Measurements from ENCODE around the gene CCDC120.

CCDC120 gene

DNA sequence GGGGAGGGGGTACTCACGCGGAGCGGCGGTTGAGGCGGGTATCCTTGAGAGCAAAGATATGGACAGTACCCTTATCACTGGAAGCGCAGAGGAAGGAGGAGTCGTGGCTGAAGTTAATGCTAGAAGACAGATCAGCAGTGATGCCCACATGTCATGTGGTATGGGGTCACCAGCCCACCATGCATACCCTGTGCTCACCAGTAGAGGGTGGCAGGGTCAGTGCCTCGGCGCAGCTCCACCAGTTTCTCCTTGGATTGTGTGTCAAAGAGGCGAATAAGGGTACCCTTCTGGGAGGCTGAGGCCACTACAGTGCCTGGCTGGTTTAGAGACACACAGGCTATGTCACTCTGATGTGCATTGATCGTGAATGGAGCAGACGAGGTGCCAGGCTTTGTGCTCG is 16.5 kb downstream of the CCDC120 start:
- no peak overlapping the region for H3K4me3 ChIP-seq (ENCODE audit: low read depth in 1 of 2, low read length in 2 of 2)
- H3K9me3 ChIP-seq (ENCODE audit: low read length) = no peaks in the 10 kb centered on the region
- H3K9ac ChIP-seq (ENCODE audit: low read length) = no peak overlapping the region
- H3K36me3 ChIP-seq (ENCODE audit: insufficient read depth, low read length) = peaks cover 23% of the 10 kb centered on the region
- no peak overlapping the region for H3K27ac ChIP-seq (ENCODE audit: low read depth, low read length)
- peaks cover 17% of the 10 kb centered on the region for H3K4me1 ChIP-seq (ENCODE audit: insufficient read depth, low read length)
- H3K27me3 ChIP-seq (ENCODE audit: control insufficient read depth in 1 of 2, insufficient read depth in 2 of 2, low read length in 2 of 2) = peaks cover 0 to 7% of the 10 kb centered on the region in 2 donors

DNA sequence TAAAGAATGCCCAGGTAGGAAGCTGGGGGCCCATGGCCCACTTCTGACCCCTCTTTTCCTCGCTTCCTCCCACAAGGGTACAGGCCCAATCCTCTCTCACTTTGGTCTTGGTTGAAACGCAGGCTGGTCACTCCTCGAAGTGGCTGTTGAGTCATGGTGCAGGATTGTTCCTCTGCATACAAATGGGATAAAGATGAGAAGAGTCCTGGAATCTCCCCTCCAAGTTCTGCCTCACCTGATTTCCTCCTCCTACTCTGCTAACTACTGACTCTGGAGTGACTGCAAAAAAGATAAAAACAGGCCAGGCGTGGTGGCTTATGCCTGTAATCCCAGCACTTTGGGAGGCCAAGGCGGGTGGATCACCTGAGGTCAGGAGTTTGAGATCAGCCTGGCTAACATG is 19.1 kb downstream of the CCDC120 start:
- H3K9me3 ChIP-seq (ENCODE audit: low read length) = no peaks in the 10 kb centered on the region
- no peak overlapping the region for H3K9ac ChIP-seq (ENCODE audit: low read length)
- H3K4me1 ChIP-seq (ENCODE audit: insufficient read depth, low read length) = peaks cover 15% of the 10 kb centered on the region
- peaks cover 0 to 7% of the 10 kb centered on the region in 2 donors for H3K27me3 ChIP-seq (ENCODE audit: control insufficient read depth in 1 of 2, insufficient read depth in 2 of 2, low read length in 2 of 2)
- H3K4me3 ChIP-seq (ENCODE audit: low read depth in 1 of 2, low read length in 2 of 2) = no peak overlapping the region
- H3K27ac ChIP-seq (ENCODE audit: low read depth, low read length) = no peak overlapping the region
- peaks cover 23% of the 10 kb centered on the region for H3K36me3 ChIP-seq (ENCODE audit: insufficient read depth, low read length)

DNA sequence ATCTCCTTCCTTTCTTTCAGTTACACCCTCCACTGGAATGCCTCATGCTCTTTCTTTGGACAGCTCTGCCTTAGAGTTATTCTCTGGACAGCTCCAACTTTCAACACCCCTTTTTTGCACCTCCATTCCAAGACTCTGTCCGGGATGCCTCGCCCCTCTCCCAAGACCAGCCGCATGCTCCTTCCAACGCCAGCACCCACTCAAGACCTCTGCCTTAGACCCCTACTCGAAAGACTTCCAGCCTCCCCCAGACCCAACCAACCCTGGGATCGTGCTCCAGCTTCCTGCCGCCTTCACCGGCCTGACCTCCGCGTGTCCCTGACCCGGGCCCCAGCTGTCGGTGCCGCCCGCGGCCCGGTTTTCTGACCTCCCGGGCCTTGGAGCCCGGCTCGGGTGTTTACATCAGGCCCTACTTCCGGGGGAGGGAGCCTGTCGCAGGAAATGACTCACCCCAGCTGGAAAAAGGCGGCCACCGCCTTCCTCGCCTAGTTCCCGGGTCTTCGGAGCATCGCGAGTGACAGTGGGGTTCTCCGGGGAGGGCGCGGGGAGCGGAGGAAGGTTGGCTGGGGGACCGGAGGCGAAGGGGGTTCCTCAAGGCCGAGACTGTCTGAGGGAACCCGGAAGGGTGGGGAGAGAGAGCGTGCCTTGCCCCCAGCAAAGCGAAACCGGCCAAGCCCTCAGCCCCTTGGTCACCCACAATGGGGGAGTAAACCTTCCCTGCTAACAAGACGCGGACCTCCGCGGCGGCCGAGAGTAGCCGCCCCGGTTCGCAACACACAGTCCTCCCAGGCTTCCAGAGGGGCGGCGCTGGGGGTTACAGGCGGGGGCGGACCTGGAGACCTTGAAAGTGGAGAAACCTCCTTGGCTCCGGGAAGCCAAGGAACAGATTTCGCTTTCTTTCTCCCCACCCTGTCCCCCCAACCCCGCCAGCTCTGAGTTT is 21.0 kb downstream of the CCDC120 start, which contains the start of gene WDR45:
Gene WDR45, minus strand, starts transcription at position 399 of the 940 bp plus-strand sequence. CDS start 1,792 bp downstream, outside the sequence.
- H3K4me1 ChIP-seq (ENCODE audit: insufficient read depth, low read length) = peaks cover 8% of the 10 kb centered on the region
- peaks cover 23% of the 10 kb centered on the region for H3K36me3 ChIP-seq (ENCODE audit: insufficient read depth, low read length)
- H3K27me3 ChIP-seq (ENCODE audit: control insufficient read depth in 1 of 2, insufficient read depth in 2 of 2, low read length in 2 of 2) = no peaks in the 10 kb centered on the region
- peak within 1 kb of the TSS; percentile 52 to 77 for H3K4me3 ChIP-seq (ENCODE audit: low read depth in 1 of 2, low read length in 2 of 2)
- peak within 1 kb of the TSS; percentile 99 for H3K27ac ChIP-seq (ENCODE audit: low read depth, low read length)
- H3K9ac ChIP-seq (ENCODE audit: low read length) = peak within 1 kb of the TSS; percentile 92
- H3K9me3 ChIP-seq (ENCODE audit: low read length) = no peaks in the 10 kb centered on the region

DNA sequence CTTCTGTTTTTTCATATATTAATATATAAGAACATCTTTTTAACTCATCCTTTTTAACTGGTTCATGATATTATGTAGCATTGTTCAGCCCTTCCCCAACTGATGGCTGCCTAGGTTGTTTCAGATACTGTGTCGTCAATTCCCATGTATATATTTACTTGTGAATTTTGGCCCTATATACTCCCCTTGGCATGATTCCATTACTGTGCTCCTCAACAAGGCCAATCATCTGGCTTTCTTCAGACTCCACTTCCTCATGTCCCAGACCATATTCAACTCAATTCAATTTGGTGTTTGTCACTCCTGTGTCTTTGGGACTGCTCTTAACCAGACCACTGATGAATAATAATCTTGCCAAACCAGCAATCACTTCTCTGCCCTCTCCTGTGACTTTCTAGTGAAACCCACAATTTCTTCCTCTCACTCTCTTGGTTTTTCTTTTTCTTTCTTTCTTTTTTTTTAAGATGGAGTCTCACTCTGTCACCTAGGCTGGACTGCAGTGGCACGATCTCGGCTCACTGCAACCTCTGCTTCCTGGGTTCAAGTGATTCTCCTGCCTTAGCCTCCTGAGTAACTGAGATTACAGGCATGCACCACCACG is 23.6 kb downstream of the CCDC120 start:
- Histone ChIP-seq H3K4me3 (ENCODE audit: low read depth in 1 of 2, low read length in 2 of 2) (no peak overlapping the region), H3K27me3 (ENCODE audit: control insufficient read depth in 1 of 2, insufficient read depth in 2 of 2, low read length in 2 of 2) (no peaks in the 10 kb centered on the region), H3K36me3 (ENCODE audit: insufficient read depth, low read length) (peaks cover 7% of the 10 kb centered on the region), H3K9me3 (ENCODE audit: low read length) (no peaks in the 10 kb centered on the region), H3K4me1 (ENCODE audit: insufficient read depth, low read length) (peaks cover 8% of the 10 kb centered on the region), H3K27ac (ENCODE audit: low read depth, low read length) (no peak overlapping the region), H3K9ac (ENCODE audit: low read length) (no peak overlapping the region)

DNA sequence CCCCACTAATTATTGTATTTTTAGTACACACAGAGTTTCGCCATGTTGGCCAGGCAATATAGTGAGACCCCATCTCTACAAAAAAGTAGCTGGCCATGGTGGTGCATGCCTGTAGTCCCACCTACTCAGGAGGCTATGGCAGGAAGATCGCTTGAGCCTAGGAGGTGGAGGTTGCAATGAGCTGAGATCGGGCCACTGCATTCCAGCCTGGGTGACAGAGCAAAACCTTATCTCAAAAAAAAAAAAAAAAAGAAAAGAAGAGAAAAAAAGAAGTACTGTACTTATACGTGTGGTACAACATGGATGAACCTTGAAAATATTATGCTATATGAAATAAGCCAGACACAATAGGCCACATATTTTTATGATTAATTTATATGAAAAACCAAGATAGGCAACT is 30.8 kb downstream of the CCDC120 start:
- no peak overlapping the region for H3K27ac ChIP-seq (ENCODE audit: low read depth, low read length)
- H3K4me1 ChIP-seq (ENCODE audit: insufficient read depth, low read length) = no peaks in the 10 kb centered on the region
- H3K27me3 ChIP-seq (ENCODE audit: control insufficient read depth in 1 of 2, insufficient read depth in 2 of 2, low read length in 2 of 2) = no peaks in the 10 kb centered on the region
- H3K4me3 ChIP-seq (ENCODE audit: low read depth in 1 of 2, low read length in 2 of 2) = no peak overlapping the region
- H3K36me3 ChIP-seq (ENCODE audit: insufficient read depth, low read length) = no peaks in the 10 kb centered on the region
- no peak overlapping the region for H3K9ac ChIP-seq (ENCODE audit: low read length)
- no peaks in the 10 kb centered on the region for H3K9me3 ChIP-seq (ENCODE audit: low read length)

DNA sequence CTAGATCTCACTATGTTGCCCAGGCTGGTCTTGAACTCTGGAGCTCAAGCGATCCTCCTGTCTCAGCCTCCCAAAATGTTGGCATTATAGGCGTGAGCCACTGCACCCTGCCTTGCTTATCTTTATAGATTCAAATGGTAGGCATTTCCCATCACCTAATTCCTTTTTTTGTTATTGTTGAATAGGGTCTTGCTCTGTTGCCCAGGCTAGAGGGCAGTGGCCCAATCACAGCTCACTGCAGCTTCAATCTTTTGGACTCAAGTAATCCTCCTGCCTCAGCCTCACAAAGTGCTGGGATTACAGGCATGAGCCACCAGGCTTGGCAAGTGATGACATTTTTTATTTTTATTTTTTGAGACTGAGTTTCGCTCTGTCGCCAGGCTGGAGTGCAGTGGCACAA is 37.6 kb downstream of the CCDC120 start:
- no peaks in the 10 kb centered on the region for H3K9me3 ChIP-seq (ENCODE audit: low read length)
- H3K36me3 ChIP-seq (ENCODE audit: insufficient read depth, low read length) = no peaks in the 10 kb centered on the region
- no peak overlapping the region for H3K27ac ChIP-seq (ENCODE audit: low read depth, low read length)
- H3K4me3 ChIP-seq (ENCODE audit: low read depth in 1 of 2, low read length in 2 of 2) = no peak overlapping the region
- no peak overlapping the region for H3K9ac ChIP-seq (ENCODE audit: low read length)
- no peaks in the 10 kb centered on the region for H3K27me3 ChIP-seq (ENCODE audit: control insufficient read depth in 1 of 2, insufficient read depth in 2 of 2, low read length in 2 of 2)
- no peaks in the 10 kb centered on the region for H3K4me1 ChIP-seq (ENCODE audit: insufficient read depth, low read length)

DNA sequence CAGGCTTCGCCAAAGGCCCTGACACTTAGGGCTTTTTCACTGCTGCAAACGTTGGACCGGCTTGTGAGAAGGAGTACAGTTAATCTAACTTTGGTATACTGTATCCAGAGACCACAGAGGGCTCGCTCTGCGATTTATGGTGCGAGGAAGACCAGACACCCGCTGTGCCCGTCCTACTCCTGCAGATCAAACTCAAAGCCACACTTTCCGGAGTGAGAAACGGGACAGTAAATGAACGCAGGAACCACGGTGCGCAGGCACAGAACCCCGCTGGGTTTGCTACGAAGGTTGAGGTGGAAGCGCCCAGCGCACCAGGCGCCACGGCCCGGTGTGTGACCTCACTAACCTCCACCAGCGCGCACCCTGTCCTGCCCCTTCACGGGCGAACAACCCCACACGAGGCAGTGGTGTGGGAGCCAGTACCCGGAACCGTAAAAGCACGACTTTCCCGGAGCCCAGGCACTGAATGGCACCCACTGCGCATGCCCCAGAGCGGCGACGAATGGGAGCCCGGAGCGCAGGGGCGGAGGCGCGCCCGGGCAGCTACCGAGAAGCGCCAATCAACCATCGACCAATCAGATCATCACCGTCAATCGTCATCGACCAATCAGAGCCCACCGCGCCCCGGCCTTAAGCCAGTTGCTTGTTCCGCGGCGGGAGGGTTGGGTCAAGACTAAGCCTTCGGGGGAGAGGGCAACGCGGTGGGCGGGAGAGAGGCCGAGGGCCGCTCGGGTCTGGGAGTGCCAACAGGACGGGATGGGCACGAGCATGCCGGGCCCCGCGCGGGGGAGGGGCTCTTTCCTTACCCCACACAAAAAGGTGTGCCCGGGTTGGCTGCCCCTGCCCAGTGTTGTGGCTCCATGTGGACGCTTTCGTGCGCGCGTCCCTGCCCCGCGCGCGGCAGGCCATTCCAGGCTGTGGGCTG is 42.2 kb downstream of the CCDC120 start:
- no peaks in the 10 kb centered on the region for H3K4me1 ChIP-seq (ENCODE audit: insufficient read depth, low read length)
- H3K4me3 ChIP-seq (ENCODE audit: low read depth in 1 of 2, low read length in 2 of 2) = peak overlapping the region; percentile 59 to 66
- peak overlapping the region; percentile 53 for H3K27ac ChIP-seq (ENCODE audit: low read depth, low read length)
- no peaks in the 10 kb centered on the region for H3K27me3 ChIP-seq (ENCODE audit: control insufficient read depth in 1 of 2, insufficient read depth in 2 of 2, low read length in 2 of 2)
- peak overlapping the region; percentile 67 for H3K9ac ChIP-seq (ENCODE audit: low read length)
- H3K9me3 ChIP-seq (ENCODE audit: low read length) = no peaks in the 10 kb centered on the region
- H3K36me3 ChIP-seq (ENCODE audit: insufficient read depth, low read length) = no peaks in the 10 kb centered on the region

DNA sequence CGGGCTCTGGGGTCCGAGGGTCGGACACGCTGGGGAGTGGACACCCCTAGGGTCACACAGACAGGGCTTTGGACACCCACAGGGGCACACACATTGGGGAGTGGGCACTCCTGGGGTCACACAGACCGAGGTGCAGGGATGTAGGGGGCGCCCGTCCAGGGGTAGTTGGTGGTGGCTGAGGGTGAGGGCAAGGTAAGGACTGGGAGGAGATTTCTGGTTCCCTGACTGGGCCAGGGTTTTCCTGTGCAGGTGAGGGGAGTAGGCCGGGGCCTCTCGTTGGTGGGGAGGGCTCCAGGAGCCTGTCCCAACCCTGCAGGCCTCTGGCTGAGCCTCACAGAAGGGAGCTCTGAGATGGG is 42.8 kb downstream of the CCDC120 start:
- no peak overlapping the region for H3K27ac ChIP-seq (ENCODE audit: low read depth, low read length)

DNA sequence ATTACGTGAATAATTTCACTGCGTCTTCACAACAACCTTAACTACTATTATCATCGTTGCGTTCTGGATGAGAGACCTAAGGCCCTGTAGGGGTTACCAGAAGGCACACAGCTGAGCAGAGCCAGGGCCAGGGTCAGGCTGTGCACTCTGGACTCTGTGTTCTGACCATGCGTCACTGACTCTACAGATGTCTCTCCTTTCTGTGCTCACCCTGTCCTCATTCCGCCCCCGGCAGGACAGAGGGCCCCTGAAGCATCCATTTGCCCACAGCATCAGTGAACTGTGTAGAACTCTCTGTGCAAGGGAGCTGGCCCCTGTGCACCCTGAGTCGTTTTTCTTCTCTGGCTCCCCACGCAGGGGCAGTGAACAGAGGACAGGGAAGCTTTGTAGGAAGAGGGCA is 43.4 kb downstream of the CCDC120 start:
- H3K36me3 ChIP-seq (ENCODE audit: insufficient read depth, low read length) = no peaks in the 10 kb centered on the region
- no peak overlapping the region for H3K9ac ChIP-seq (ENCODE audit: low read length)
- no peaks in the 10 kb centered on the region for H3K9me3 ChIP-seq (ENCODE audit: low read length)
- H3K4me3 ChIP-seq (ENCODE audit: low read depth in 1 of 2, low read length in 2 of 2) = no peak overlapping the region
- H3K27ac ChIP-seq (ENCODE audit: low read depth, low read length) = no peak overlapping the region
- no peaks in the 10 kb centered on the region for H3K27me3 ChIP-seq (ENCODE audit: control insufficient read depth in 1 of 2, insufficient read depth in 2 of 2, low read length in 2 of 2)
- H3K4me1 ChIP-seq (ENCODE audit: insufficient read depth, low read length) = no peaks in the 10 kb centered on the region

More for the DNA sequence above, 42.8 kb downstream of the CCDC120 start:
- Histone ChIP-seq H3K36me3 (ENCODE audit: insufficient read depth, low read length) (no peaks in the 10 kb centered on the region), H3K4me3 (ENCODE audit: low read depth in 1 of 2, low read length in 2 of 2) (peak overlapping the region; percentile 12 to 66), H3K27me3 (ENCODE audit: control insufficient read depth in 1 of 2, insufficient read depth in 2 of 2, low read length in 2 of 2) (no peaks in the 10 kb centered on the region), H3K9me3 (ENCODE audit: low read length) (no peaks in the 10 kb centered on the region), H3K9ac (ENCODE audit: low read length) (no peak overlapping the region), H3K4me1 (ENCODE audit: insufficient read depth, low read length) (no peaks in the 10 kb centered on the region)

DNA sequence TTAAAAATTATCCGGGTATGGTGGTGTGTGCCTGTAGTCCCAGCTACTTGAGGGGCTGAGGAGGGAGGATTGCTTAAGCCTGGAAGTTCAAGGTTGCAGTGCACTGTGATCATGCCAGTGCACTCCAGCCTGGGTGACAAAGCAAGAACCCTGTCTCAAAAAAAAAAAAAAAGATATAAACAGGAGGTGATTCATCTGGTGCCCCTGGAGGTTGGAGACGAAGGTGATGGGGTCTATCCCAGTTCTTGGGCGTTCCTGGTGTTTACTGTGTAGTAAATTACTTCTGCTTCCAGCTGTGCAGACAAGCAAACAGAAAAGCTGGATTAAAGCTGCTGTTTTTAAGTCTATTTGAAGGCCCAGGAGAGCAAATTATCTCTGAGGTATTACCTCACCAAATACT is 44.8 kb downstream of the CCDC120 start:
- H3K36me3 ChIP-seq (ENCODE audit: insufficient read depth, low read length) = no peaks in the 10 kb centered on the region
- H3K9me3 ChIP-seq (ENCODE audit: low read length) = no peaks in the 10 kb centered on the region
- no peaks in the 10 kb centered on the region for H3K4me1 ChIP-seq (ENCODE audit: insufficient read depth, low read length)
- H3K4me3 ChIP-seq (ENCODE audit: low read depth in 1 of 2, low read length in 2 of 2) = no peak overlapping the region
- H3K9ac ChIP-seq (ENCODE audit: low read length) = no peak overlapping the region
- no peak overlapping the region for H3K27ac ChIP-seq (ENCODE audit: low read depth, low read length)
- no peaks in the 10 kb centered on the region for H3K27me3 ChIP-seq (ENCODE audit: control insufficient read depth in 1 of 2, insufficient read depth in 2 of 2, low read length in 2 of 2)

DNA sequence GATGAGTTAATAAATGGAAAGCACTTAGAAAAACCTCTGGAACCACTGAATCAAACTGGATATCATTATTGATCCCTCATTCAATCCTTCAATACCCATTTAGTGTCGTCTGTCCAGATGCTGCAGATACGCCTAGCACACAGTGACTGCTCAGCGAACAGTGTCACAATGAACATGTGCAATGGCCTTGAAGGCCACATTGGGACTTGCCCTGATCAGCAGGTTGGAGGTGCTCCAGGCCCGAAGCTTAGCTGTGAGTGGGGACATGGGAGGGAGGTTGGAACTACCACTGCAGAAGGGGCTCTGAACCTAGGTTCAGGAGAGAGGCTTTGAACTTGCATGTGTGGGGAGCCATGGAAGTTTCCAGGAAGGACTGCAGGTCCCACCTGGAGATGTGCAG is 47.5 kb downstream of the CCDC120 start:
- Histone ChIP-seq H3K4me1 (ENCODE audit: insufficient read depth, low read length) (no peaks in the 10 kb centered on the region), H3K36me3 (ENCODE audit: insufficient read depth, low read length) (peaks cover 8% of the 10 kb centered on the region)

More for the DNA sequence above, 47.5 kb downstream of the CCDC120 start:
- Histone ChIP-seq H3K27me3 (ENCODE audit: control insufficient read depth in 1 of 2, insufficient read depth in 2 of 2, low read length in 2 of 2) (no peaks in the 10 kb centered on the region), H3K4me3 (ENCODE audit: low read depth in 1 of 2, low read length in 2 of 2) (no peak overlapping the region), H3K9ac (ENCODE audit: low read length) (no peak overlapping the region), H3K27ac (ENCODE audit: low read depth, low read length) (no peak overlapping the region), H3K9me3 (ENCODE audit: low read length) (no peaks in the 10 kb centered on the region)

Measured in muscle layer of colon (tissue), 2 donors.